Liver (tissue), 9 donors: ENCODE results near the gene THBD. TPM values are rescaled to one million over a fixed set of nuclear protein-coding genes. Genes with fewer than 3 reads are reported as not detected.

Experiments used
- DNase-seq: peaks from one replicate; pipeline ENCODE4 v3.0.0-alpha.2; 2017; ENCODE audit warnings: low spot score
- H3K27ac ChIP-seq, 2 donors: one replicate each; pipeline ENCODE4 v1.7.0; 2013; ENCODE audit warnings: inconsistent platforms in 2 of 2, low read length in 2 of 2, control low read depth in 1 of 2, low read depth in 1 of 2, mild to moderate bottlenecking in 1 of 2
- H3K27me3 ChIP-seq, 4 donors: one replicate each; pipeline versions ENCODE4 v1.6.1 to v1.7.0; 2013; ENCODE audit warnings: low read length in 3 of 4, inconsistent platforms in 1 of 4, mild to moderate bottlenecking in 1 of 4, moderate library complexity in 1 of 4; ENCODE audit not compliant: control insufficient read depth in 4 of 4, insufficient read depth in 4 of 4
- H3K36me3 ChIP-seq, 4 donors: one replicate each; pipeline versions ENCODE4 v1.6.1 to v1.7.0; 2013; ENCODE audit warnings: low read length in 3 of 4, mild to moderate bottlenecking in 3 of 4, low read depth in 1 of 4, moderate library complexity in 1 of 4; ENCODE audit not compliant: control insufficient read depth in 4 of 4, insufficient read depth in 3 of 4
- H3K4me1 ChIP-seq, 4 donors: one replicate each; pipeline versions ENCODE4 v1.6.1 to v1.7.0; 2013; ENCODE audit warnings: low read length in 3 of 4, mild to moderate bottlenecking in 3 of 4, moderate library complexity in 1 of 4; ENCODE audit not compliant: control insufficient read depth in 4 of 4, insufficient read depth in 4 of 4
- H3K4me3 ChIP-seq, 3 donors: one replicate each; pipeline versions ENCODE4 v1.6.1 to v1.7.0; 2013; ENCODE audit warnings: low read length in 3 of 3, control low read depth in 1 of 3, low read depth in 1 of 3, mild to moderate bottlenecking in 1 of 3
- H3K9ac ChIP-seq, 2 donors: one replicate each; pipeline ENCODE4 v1.7.0; 2013; ENCODE audit warnings: low read length in 2 of 2, mild to moderate bottlenecking in 2 of 2, moderate library complexity in 2 of 2, control low read depth in 1 of 2, low read depth in 1 of 2
- H3K9me3 ChIP-seq, 4 donors: one replicate each; pipeline versions ENCODE4 v1.6.1 to v1.7.0; 2013; ENCODE audit warnings: low read length in 3 of 4; ENCODE audit not compliant: control insufficient read depth in 4 of 4
- CTCF ChIP-seq: fragments of 150-350 bp; IDR thresholded peaks from 2 replicates; pipeline ENCODE4 v1.5.1; 2017; ENCODE audit warnings: improper control_type of control experiment, low read depth, low read length; ENCODE audit not compliant: missing input control
- EGR1 ChIP-seq, 2 donors: IDR thresholded peaks; 2 replicates each; pipeline ENCODE4 v1.6.1; 2016 to 2018; ENCODE audit warnings: antibody characterized with exemption in 2 of 2, low read depth in 2 of 2
- FOXA1 ChIP-seq: IDR thresholded peaks from 2 replicates; pipeline ENCODE4 v1.6.1; 2016; ENCODE audit warnings: antibody characterized with exemption
- FOXA2 ChIP-seq: IDR thresholded peaks from 2 replicates; pipeline ENCODE4 v1.6.1; 2016; ENCODE audit warnings: antibody characterized with exemption
- GABPA ChIP-seq, 2 donors: IDR thresholded peaks in 1 of 2; conservative IDR thresholded peaks in 1 of 2; 2 replicates each; pipeline ENCODE4 v1.6.1; 2016; ENCODE audit warnings: antibody characterized with exemption in 2 of 2, mild to moderate bottlenecking in 1 of 2, moderate library complexity in 1 of 2
- HNF4A ChIP-seq, 2 donors: conservative IDR thresholded peaks; 2 replicates each; pipeline ENCODE4 v1.6.1; 2016; ENCODE audit warnings: antibody characterized with exemption in 2 of 2, mild to moderate bottlenecking in 2 of 2
- HNF4G ChIP-seq: IDR thresholded peaks from 2 replicates; pipeline ENCODE4 v1.6.1; 2016; ENCODE audit warnings: antibody characterized with exemption
- JUND ChIP-seq, 2 donors: IDR thresholded peaks; 2 replicates each; pipeline ENCODE4 v1.6.1; 2016; ENCODE audit warnings: antibody characterized with exemption in 2 of 2
- MAX ChIP-seq: IDR thresholded peaks from 2 replicates; pipeline ENCODE4 v1.6.1; 2016; ENCODE audit warnings: antibody characterized with exemption
- NR2F2 ChIP-seq: IDR thresholded peaks from 2 replicates; pipeline ENCODE4 v1.6.1; 2016; ENCODE audit warnings: antibody characterized with exemption
- RAD21 ChIP-seq, 2 donors: IDR thresholded peaks; 2 replicates each; pipeline ENCODE4 v1.6.1; 2016; ENCODE audit warnings: antibody characterized with exemption in 2 of 2, mild to moderate bottlenecking in 2 of 2
- RXRA ChIP-seq, 2 donors: IDR thresholded peaks; 2 replicates each; pipeline ENCODE4 v1.6.1; 2017 to 2018; ENCODE audit warnings: antibody characterized with exemption in 2 of 2, mild to moderate bottlenecking in 1 of 2
- SP1 ChIP-seq: IDR thresholded peaks from 2 replicates; pipeline ENCODE4 v1.6.1; 2018; ENCODE audit warnings: antibody characterized with exemption, mild to moderate bottlenecking
- TAF1 ChIP-seq: conservative IDR thresholded peaks from 2 replicates; pipeline ENCODE4 v1.6.1; 2016; ENCODE audit warnings: antibody characterized with exemption, mild to moderate bottlenecking
- YY1 ChIP-seq: IDR thresholded peaks from 2 replicates; pipeline ENCODE4 v1.6.1; 2016; ENCODE audit warnings: antibody characterized with exemption, mild to moderate bottlenecking
- ZBTB33 ChIP-seq: IDR thresholded peaks from 2 replicates; pipeline ENCODE4 v1.6.1; 2016; ENCODE audit warnings: antibody characterized with exemption
- WGBS: extraction: QIAGEN DNeasy Blood & Tissue Kit; methylation state at CpG from one replicate; pipeline ENCODE4 v1.1.7; 2013; 5-methylcytosine and 5-hydroxymethylcytosine counted together
- polyA plus RNA-seq, 2 donors: library from polyadenylated mRNA; stranded (reverse) in 1 of 2; unstranded in 1 of 2; fragments of 200-250 nt in 1 of 2; fragments of >200 nt in 1 of 2; fragmentation: Nextera tagmentation in 1 of 2; extraction: Ambion mirVana in 1 of 2; gene quantifications; one replicate each; pipeline versions ENCODE4 v1.2.1 to v1.2.3, GENCODE V29; 2013 to 2015
- total RNA-seq, 2 donors: library from RNA; depleted of rRNA; stranded (reverse); fragments of >200 nt; gene quantifications; one replicate each; pipeline ENCODE4 v1.2.3, GENCODE V29; 2014
- TF ChIP-seq, protein P1 (sequence below): IDR thresholded peaks from 2 replicates; pipeline ENCODE4 v1.6.1; 2016; ENCODE audit warnings: antibody characterized with exemption, mild to moderate bottlenecking
- TF ChIP-seq, protein P2 (sequence below): IDR thresholded peaks from 2 replicates; pipeline ENCODE4 v1.6.1; 2016; ENCODE audit warnings: antibody characterized with exemption
- donor health status: healthy.
- donor health status: healthy.
- donor health status: healthy.
- donor health status: healthy.
- donor health status: healthy.

Gene THBD
- total and polyA plus RNA-seq, 4 donors, result 1.4 to 6.6 (median 3.1) TPM

DNA sequence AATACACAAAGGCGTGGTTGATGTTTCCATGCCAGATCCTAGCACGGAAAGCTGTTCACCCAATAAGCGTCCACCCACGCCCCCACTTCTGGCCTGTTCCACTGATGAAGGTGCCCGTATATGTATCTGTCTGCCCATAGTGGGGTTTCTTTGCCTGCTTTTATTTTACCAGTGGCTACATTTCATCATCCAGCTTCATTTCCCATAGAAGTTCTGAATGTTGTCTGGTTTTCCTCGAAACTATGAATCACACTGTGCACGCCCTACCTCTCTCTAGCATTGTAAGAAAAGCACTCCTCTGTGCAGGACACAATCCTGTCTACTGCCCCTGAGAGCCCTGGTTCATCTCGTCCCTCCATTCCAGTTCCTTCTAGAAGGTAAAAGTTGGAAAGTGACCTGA, 45.5 kb upstream of the THBD start:
- no peak overlapping the region for H3K4me3 ChIP-seq
- H3K36me3 ChIP-seq, result no peaks in the 10 kb centered on the region
- no peaks in the 10 kb centered on the region for H3K27me3 ChIP-seq
- H3K4me1 ChIP-seq, result no peaks in the 10 kb centered on the region
- no peak overlapping the region for H3K27ac ChIP-seq
- no peaks in the 10 kb centered on the region for H3K9me3 ChIP-seq
- no peak for DNase-seq
- WGBS, result 84% methylated on average over 8 of the region's 8 CpGs
- TF ChIP-seq CTCF (no peak), SP1 (no peak), HNF4A (conservative IDR thresholded peaks at IDR 0.05) (no peak), MAX (no peak), TAF1 (no peak), ZBTB33 (no peak), RAD21 (IDR thresholded peaks at IDR 0.05) (no peak), RXRA (IDR thresholded peaks at IDR 0.05) (no peak), NR2F2 (no peak), EGR1 (IDR thresholded peaks at IDR 0.05; ENCODE audit: low read depth in 2 of 2) (no peak), FOXA1 (no peak), HNF4G (no peak), GABPA (IDR thresholded peaks at IDR 0.05 in 1 of 2, conservative IDR thresholded peaks at IDR 0.05 in 1 of 2) (no peak), YY1 (no peak), FOXA2 (no peak), JUND (IDR thresholded peaks at IDR 0.05) (no peak)
- TF ChIP-seq, protein P1, sequence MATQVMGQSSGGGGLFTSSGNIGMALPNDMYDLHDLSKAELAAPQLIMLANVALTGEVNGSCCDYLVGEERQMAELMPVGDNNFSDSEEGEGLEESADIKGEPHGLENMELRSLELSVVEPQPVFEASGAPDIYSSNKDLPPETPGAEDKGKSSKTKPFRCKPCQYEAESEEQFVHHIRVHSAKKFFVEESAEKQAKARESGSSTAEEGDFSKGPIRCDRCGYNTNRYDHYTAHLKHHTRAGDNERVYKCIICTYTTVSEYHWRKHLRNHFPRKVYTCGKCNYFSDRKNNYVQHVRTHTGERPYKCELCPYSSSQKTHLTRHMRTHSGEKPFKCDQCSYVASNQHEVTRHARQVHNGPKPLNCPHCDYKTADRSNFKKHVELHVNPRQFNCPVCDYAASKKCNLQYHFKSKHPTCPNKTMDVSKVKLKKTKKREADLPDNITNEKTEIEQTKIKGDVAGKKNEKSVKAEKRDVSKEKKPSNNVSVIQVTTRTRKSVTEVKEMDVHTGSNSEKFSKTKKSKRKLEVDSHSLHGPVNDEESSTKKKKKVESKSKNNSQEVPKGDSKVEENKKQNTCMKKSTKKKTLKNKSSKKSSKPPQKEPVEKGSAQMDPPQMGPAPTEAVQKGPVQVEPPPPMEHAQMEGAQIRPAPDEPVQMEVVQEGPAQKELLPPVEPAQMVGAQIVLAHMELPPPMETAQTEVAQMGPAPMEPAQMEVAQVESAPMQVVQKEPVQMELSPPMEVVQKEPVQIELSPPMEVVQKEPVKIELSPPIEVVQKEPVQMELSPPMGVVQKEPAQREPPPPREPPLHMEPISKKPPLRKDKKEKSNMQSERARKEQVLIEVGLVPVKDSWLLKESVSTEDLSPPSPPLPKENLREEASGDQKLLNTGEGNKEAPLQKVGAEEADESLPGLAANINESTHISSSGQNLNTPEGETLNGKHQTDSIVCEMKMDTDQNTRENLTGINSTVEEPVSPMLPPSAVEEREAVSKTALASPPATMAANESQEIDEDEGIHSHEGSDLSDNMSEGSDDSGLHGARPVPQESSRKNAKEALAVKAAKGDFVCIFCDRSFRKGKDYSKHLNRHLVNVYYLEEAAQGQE, result no peak
- TF ChIP-seq, protein P2, sequence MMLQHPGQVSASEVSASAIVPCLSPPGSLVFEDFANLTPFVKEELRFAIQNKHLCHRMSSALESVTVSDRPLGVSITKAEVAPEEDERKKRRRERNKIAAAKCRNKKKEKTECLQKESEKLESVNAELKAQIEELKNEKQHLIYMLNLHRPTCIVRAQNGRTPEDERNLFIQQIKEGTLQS, result no peak
- H3K9ac ChIP-seq, result no peak overlapping the region
